HCT116 (cell line): ENCODE data around the gene TMCO6. TPM values are rescaled to one million over a fixed set of nuclear protein-coding genes. Genes with fewer than 3 reads are reported as not detected.
A peak's percentile ranks its signal among the peaks of the same experiment; 100 is the strongest.

ENCODE experiments used
- ATAC-seq: fragments of 200-7000 bp; cut with Tn5 transposase; 2 replicates; pipeline ENCODE4 v1.9.1; 2020; ENCODE audit warnings: mild to moderate bottlenecking, moderate library complexity
- Bru-seq: library from RNA; stranded (reverse); fragments of 400-500 nt; gene quantifications from one replicate; lab custom pipeline; 2021; lab: Mats Ljungman, UMichigan
- BruChase-seq, 2 experiments: library from RNA; stranded (reverse); fragments of 400-500 nt; gene quantifications; one replicate each; lab custom pipeline; 2021; lab: Mats Ljungman, UMichigan
- BruUV-seq: library from RNA; stranded (reverse); fragments of 400-500 nt; replicated peaks from 2 replicates; lab custom pipeline; 2021; lab: Mats Ljungman, UMichigan
- CTCF ChIA-PET: fragments of 300-600 bp; sonication (Branson Sonifier 250); formaldehyde crosslinking; loops from one replicate; lab custom pipeline; 2021; ENCODE audit warnings: antibody characterized with exemption; lab: Charles Lee
- POLR2A ChIA-PET: fragments of 300-600, 350-600 bp; sonication (Branson Sonifier 250); formaldehyde crosslinking; loops from one replicate; lab custom pipeline; 2021; ENCODE audit warnings: antibody characterized with exemption; lab: Charles Lee
- RAD21 ChIA-PET, 2 experiments: fragments of 300-600 bp; sonication (Branson Sonifier 250); formaldehyde crosslinking; loops; one replicate each; lab custom pipeline; 2023; ENCODE audit warnings: low total read pairs in 2 of 2; ENCODE audit not compliant: uncharacterized antibody in 2 of 2, unreplicated experiment in 2 of 2, low non-redundant PET in 1 of 2; lab: Charles Lee
- DNase-seq: peaks from one replicate; pipeline ENCODE4 v3.0.0-alpha.2; 2010; ENCODE audit warnings: low read depth, low spot score
- H2AFZ ChIP-seq: fragments of 200-600 bp; shearing (Covaris generic), sonication (generic); 2 replicates; pipeline ENCODE4 v1.6.1; 2017; ENCODE audit warnings: low read depth, mixed run types, mixed read lengths, antibody characterized with exemption, low read length; ENCODE audit not compliant: poor library complexity, severe bottlenecking
- H3K27ac ChIP-seq: 2 replicates; pipeline ENCODE4 v1.5.1; 2012; ENCODE audit warnings: low read depth, low read length
- H3K27me3 ChIP-seq: fragments of 200-600 bp; sonication (generic); 2 replicates; pipeline ENCODE4 v1.6.1; 2016; ENCODE audit warnings: mixed run types, low read length, mixed read lengths; ENCODE audit not compliant: insufficient read depth
- H3K36me3 ChIP-seq, 2 experiments: fragments of 200-500 bp in 1 of 2; fragments of 200-600 bp in 1 of 2; sonication (Bioruptor generic) in 1 of 2; sonication (generic) in 1 of 2; 2 replicates each; pipeline versions ENCODE4 v1.5.1 to v1.6.1; 2014 to 2016; ENCODE audit warnings: low read length in 2 of 2, inconsistent platforms in 1 of 2, mixed read lengths in 1 of 2, mixed run types in 1 of 2; ENCODE audit not compliant: insufficient read depth in 2 of 2, control insufficient read depth in 1 of 2
- H3K4me1 ChIP-seq, 2 experiments: fragments of 200-600 bp in 1 of 2; sonication (generic) in 1 of 2; 2 replicates each; pipeline versions ENCODE4 v1.5.1 to v1.6.1; 2012 to 2017; ENCODE audit warnings: low read length in 2 of 2, inconsistent platforms in 1 of 2, mild to moderate bottlenecking in 1 of 2, mixed read lengths in 1 of 2, mixed run types in 1 of 2, moderate library complexity in 1 of 2; ENCODE audit not compliant: insufficient read depth in 2 of 2, control insufficient read depth in 1 of 2
- H3K4me2 ChIP-seq: fragments of 200-600 bp; sonication (generic); 2 replicates; pipeline ENCODE4 v1.6.1; 2017; ENCODE audit warnings: mixed run types, low read length, mixed read lengths
- H3K4me3 ChIP-seq, 2 experiments: fragments of 200-600 bp in 1 of 2; sonication (generic) in 1 of 2; replicated peaks in 1 of 2; 2 replicates each; pipeline ENCODE4 v1.5.1; 2011 to 2016; ENCODE audit warnings: low read length in 2 of 2, control low read depth in 1 of 2, low read depth in 1 of 2, mild to moderate bottlenecking in 1 of 2, mixed read lengths in 1 of 2, mixed run types in 1 of 2
- H3K79me2 ChIP-seq: fragments of 200-600 bp; sonication (generic); 2 replicates; pipeline ENCODE4 v1.6.1; 2017; ENCODE audit warnings: mild to moderate bottlenecking, mixed run types, low read length, moderate library complexity, mixed read lengths; ENCODE audit not compliant: insufficient read depth
- H3K9ac ChIP-seq: fragments of 200-600 bp; sonication (generic); 2 replicates; pipeline ENCODE4 v1.6.1; 2016; ENCODE audit warnings: low read length, mixed read lengths
- H3K9me2 ChIP-seq: fragments of 200-600 bp; sonication (generic), shearing (Covaris generic); 2 replicates; pipeline ENCODE4 v1.6.1; 2017; ENCODE audit warnings: mixed run types, mild to moderate bottlenecking, moderate library complexity; ENCODE audit not compliant: insufficient read depth
- H3K9me3 ChIP-seq, 2 experiments: fragments of 200-500 bp in 1 of 2; fragments of 200-600 bp in 1 of 2; sonication (Bioruptor generic) in 1 of 2; sonication (generic) in 1 of 2; 2 replicates each; pipeline ENCODE4 v1.6.1; 2014 to 2017; ENCODE audit warnings: low read length in 2 of 2, mixed read lengths in 2 of 2, inconsistent platforms in 1 of 2, low read depth in 1 of 2, mild to moderate bottlenecking in 1 of 2, mixed run types in 1 of 2, moderate library complexity in 1 of 2; ENCODE audit not compliant: control insufficient read depth in 1 of 2, insufficient read depth in 1 of 2
- H4K20me1 ChIP-seq: fragments of 200-600 bp; sonication (generic), shearing (Covaris generic); 2 replicates; pipeline ENCODE4 v1.6.1; 2017; ENCODE audit warnings: mixed run types, mild to moderate bottlenecking, moderate library complexity; ENCODE audit not compliant: insufficient read depth
- ATF3 ChIP-seq: IDR thresholded peaks from 2 replicates; pipeline ENCODE4 v1.6.1; 2012
- CBX3 ChIP-seq: IDR thresholded peaks from 2 replicates; pipeline ENCODE4 v1.6.1; 2012; ENCODE audit warnings: low read depth
- CTCF ChIP-seq, 3 experiments: fragments of 200-600 bp in 1 of 3; sonication (generic) in 1 of 3; IDR thresholded peaks in 2 of 3; conservative IDR thresholded peaks in 1 of 3; 2 replicates each; pipeline ENCODE4 v1.5.1; 2012 to 2017; ENCODE audit warnings: low read depth in 2 of 3, low read length in 2 of 3, antibody characterized with exemption in 1 of 3, borderline replicate concordance in 1 of 3, control low read depth in 1 of 3, mild to moderate bottlenecking in 1 of 3, mixed read lengths in 1 of 3, mixed run types in 1 of 3, moderate library complexity in 1 of 3; ENCODE audit not compliant: insufficient read depth in 1 of 3
- ELF1 ChIP-seq: IDR thresholded peaks from 2 replicates; pipeline ENCODE4 v1.6.1; 2012; ENCODE audit warnings: low read depth, borderline replicate concordance
- EZH2 ChIP-seq: fragments of 200-600 bp; sonication (generic); IDR thresholded peaks from 2 replicates; pipeline ENCODE4 v1.6.1; 2017; ENCODE audit warnings: antibody characterized with exemption, mixed run types
- EZH2phosphoT487 ChIP-seq: fragments of 200-600 bp; IDR thresholded peaks from 2 replicates; pipeline ENCODE4 v1.6.1; 2018; ENCODE audit warnings: antibody characterized with exemption, borderline replicate concordance
- JUND ChIP-seq: IDR thresholded peaks from 2 replicates; pipeline ENCODE4 v1.6.1; 2012
- POLR2A ChIP-seq: IDR thresholded peaks from 2 replicates; pipeline ENCODE4 v1.7.0; 2011; ENCODE audit warnings: borderline replicate concordance; ENCODE audit not compliant: insufficient read depth, insufficient read length; ENCODE audit errors: extremely low read depth
- POLR2AphosphoS5 ChIP-seq: IDR thresholded peaks from 2 replicates; pipeline ENCODE4 v1.6.1; 2011; ENCODE audit warnings: mild to moderate bottlenecking, low read depth, low read length, moderate library complexity
- TCF7L2 ChIP-seq: IDR thresholded peaks from 2 replicates; pipeline ENCODE4 v1.7.0; 2011; ENCODE audit warnings: borderline replicate concordance, inconsistent platforms; ENCODE audit not compliant: insufficient read depth, insufficient read length; ENCODE audit errors: extremely low read depth
- YY1 ChIP-seq: IDR thresholded peaks from 2 replicates; pipeline ENCODE4 v1.6.1; 2011; ENCODE audit warnings: low read length, low read depth, moderate library complexity, mild to moderate bottlenecking; ENCODE audit not compliant: insufficient replicate concordance; ENCODE audit errors: extremely low read depth
- ZNF274 ChIP-seq: fragments of 200-500 bp; sonication (Bioruptor generic); IDR thresholded peaks from 2 replicates; pipeline ENCODE4 v1.6.1; 2014; ENCODE audit warnings: mild to moderate bottlenecking, low read depth, low read length, inconsistent platforms
- intact Hi-C: fragments of 100-400 bp; cut with micrococcal nuclease; formaldehyde crosslinking; loops from 2 replicates; pipeline ENCODE4 v1.10.0; 2022
- long read RNA-seq: library from polyadenylated mRNA; unstranded; transcript quantifications from one replicate; pipeline ENCODE4 v2.0.0, GENCODE V29; 2021; ENCODE audit not compliant: unreplicated experiment
- polyA plus RNA-seq: library from polyadenylated mRNA; unstranded; fragments of >200 nt; gene quantifications from 2 replicates; pipeline ENCODE4 v1.2.1, GENCODE V29; 2012; ENCODE audit warnings: missing spikeins
- total RNA-seq: library from RNA; stranded (reverse); gene quantifications from one replicate; pipeline ENCODE4 v1.2.1, GENCODE V29; 2021; ENCODE audit not compliant: unreplicated experiment

TMCO6 gene
- total RNA-seq, result 28.0 TPM
- polyA plus RNA-seq, result 19.1 and 24.8 TPM in 2 replicates
- Bru-seq, nascent RNA, result percentile 78 among the genes with signal in this experiment
- BruChase-seq, experiment 1, labeled RNA remaining after a 6-hour chase, result percentile 69 among the genes with signal in this experiment
- BruChase-seq, experiment 2, labeled RNA remaining after a 2-hour chase, result percentile 79 among the genes with signal in this experiment
- long read RNA-seq, transcript TMCO6-203 (12 exons, 1,887 nt), result major isoform, 15 of 26 reads
- long read RNA-seq, partial matches to known transcripts, result 4 of 26 reads
- long read RNA-seq, other reads (novel, unspliced or antisense), result 7 of 26 reads

- peak; percentile 73 for DNase-seq
- H3K36me3 ChIP-seq, result peaks cover 3 to 14% of the 10 kb centered on the region in 2 experiments; a peak in 3 of 4 replicates
- H3K4me3 ChIP-seq, result peak within 1 kb of the TSS; percentile 80 to 88
- no peaks in the 10 kb centered on the region for H3K27me3 ChIP-seq
- intact Hi-C loops, result loop anchor here (5.0 kb wide), 4 partner anchors 62 to 282 kb away; partner anchors contain the start of genes APBB3 and SLC35A4
- peak within 1 kb of the TSS; percentile 84 for H3K27ac ChIP-seq
- TF ChIP-seq ELF1 (no peak), POLR2AphosphoS5 (peak; percentile 94), ZNF274 (no peak), CBX3 (no peak), EZH2 (no peak), TCF7L2 (no peak), POLR2A (peak; percentile 68), JUND (no peak), CTCF (IDR thresholded peaks at IDR 0.05 in 2 of 3, conservative IDR thresholded peaks at IDR 0.05 in 1 of 3; ENCODE audit: borderline replicate concordance in 1 of 3, insufficient read depth in 1 of 3, low read depth in 2 of 3, low read length in 2 of 3) (peak in 2 of 3 experiments; percentile 57; a peak in 4 of 6 replicates), ATF3 (no peak), EZH2phosphoT487 (no peak), YY1 (peak; percentile 72)
- TF ChIP-seq, all 23 proteins: peak for 4
- peak; percentile 94 for ATAC-seq
- peaks cover 4 to 11% of the 10 kb centered on the region in 2 experiments; a peak in 3 of 4 replicates for H3K4me1 ChIP-seq
- peak within 1 kb of the TSS; percentile 85 for H3K9ac ChIP-seq
- peaks cover 17% of the 10 kb centered on the region for H3K79me2 ChIP-seq
- POLR2A ChIA-PET, result interaction anchor here (1.5 kb wide), 1 partner anchor 8 kb away, joined by 6 read pairs; the partner anchor contains the start of genes IK and NDUFA2
- peak within 1 kb of the TSS; percentile 72 for H2AFZ ChIP-seq
- H3K4me2 ChIP-seq, result peak within 1 kb of the TSS; percentile 93
- TSS peak; percentile 64 for BruUV-seq
- H3K9me2 ChIP-seq, result no peaks in the 10 kb centered on the region
- CTCF ChIA-PET, result interaction anchor here (0.6 to 1.9 kb wide), 3 partner anchors 8 to 280 kb away, joined by 3 to 8 read pairs (median 6); partner anchors contain the start of genes IK and NDUFA2
- H4K20me1 ChIP-seq, result no peaks in the 10 kb centered on the region
- RAD21 ChIA-PET, result no interaction called here
- H3K9me3 ChIP-seq, result no peaks in the 10 kb centered on the region
Observed at GRCh38 chr5:140639148-140639981, at the start of gene TMCO6. TMCO6 (plus strand) TSS chr5:140639451; CDS start chr5:140639528, 77 bp downstream.
